Ascending aorta (tissue), 2 donors: ENCODE measurements around the gene SERPINB2. TPM values are rescaled to one million over a fixed set of nuclear protein-coding genes. Genes with fewer than 3 reads are reported as not detected.

Experiments
- DNase-seq, 2 donors: peaks; one replicate each; pipeline ENCODE4 v3.0.0-alpha.2; 2019; ENCODE audit warnings: low spot score in 2 of 2
- H3K27ac ChIP-seq, 2 donors: fragments of 200-600 bp; sonication (generic); one replicate each; pipeline ENCODE4 v1.5.1; 2016 to 2017; ENCODE audit warnings: mild to moderate bottlenecking in 1 of 2
- H3K27me3 ChIP-seq: fragments of 200-600 bp; sonication (generic); one replicate; pipeline ENCODE4 v1.5.1; 2017
- H3K36me3 ChIP-seq, 2 donors: fragments of 200-600 bp; sonication (generic); one replicate each; pipeline ENCODE4 v1.5.1; 2016
- H3K4me1 ChIP-seq, 2 donors: fragments of 200-600 bp; sonication (generic); one replicate each; pipeline ENCODE4 v1.5.1; 2016 to 2017; ENCODE audit warnings: mild to moderate bottlenecking in 1 of 2
- H3K4me3 ChIP-seq, 2 donors: fragments of 200-600 bp; sonication (generic); one replicate each; pipeline ENCODE4 v1.5.1; 2016 to 2017; ENCODE audit warnings: mild to moderate bottlenecking in 1 of 2
- H3K9me3 ChIP-seq, 2 donors: fragments of 200-600 bp; sonication (generic); one replicate each; pipeline ENCODE4 v1.5.1; 2016
- intact Hi-C: fragments of 100-400 bp; cut with DNase I; formaldehyde crosslinking; loops from one replicate; pipeline ENCODE4 v1.15.1; 2023
- total RNA-seq: library from RNA; depleted of rRNA; stranded (reverse); fragments of >200 nt; gene quantifications from one replicate; pipeline ENCODE4 v1.1.0, GENCODE V29; 2016
- TF ChIP-seq, protein P1 (sequence below), 3 experiments: fragments of 200-600 bp in 2 of 3; fragments of 450-650 bp in 1 of 3; sonication (generic) in 2 of 3; IDR thresholded peaks; one replicate each; pipeline ENCODE4 v1.5.1; 2016 to 2019; ENCODE audit warnings: antibody characterized with exemption in 3 of 3, mild to moderate bottlenecking in 1 of 3, moderate library complexity in 1 of 3

The SERPINB2 gene
- total RNA-seq, 1 donor from 2014 or later, result not detected

DNA sequence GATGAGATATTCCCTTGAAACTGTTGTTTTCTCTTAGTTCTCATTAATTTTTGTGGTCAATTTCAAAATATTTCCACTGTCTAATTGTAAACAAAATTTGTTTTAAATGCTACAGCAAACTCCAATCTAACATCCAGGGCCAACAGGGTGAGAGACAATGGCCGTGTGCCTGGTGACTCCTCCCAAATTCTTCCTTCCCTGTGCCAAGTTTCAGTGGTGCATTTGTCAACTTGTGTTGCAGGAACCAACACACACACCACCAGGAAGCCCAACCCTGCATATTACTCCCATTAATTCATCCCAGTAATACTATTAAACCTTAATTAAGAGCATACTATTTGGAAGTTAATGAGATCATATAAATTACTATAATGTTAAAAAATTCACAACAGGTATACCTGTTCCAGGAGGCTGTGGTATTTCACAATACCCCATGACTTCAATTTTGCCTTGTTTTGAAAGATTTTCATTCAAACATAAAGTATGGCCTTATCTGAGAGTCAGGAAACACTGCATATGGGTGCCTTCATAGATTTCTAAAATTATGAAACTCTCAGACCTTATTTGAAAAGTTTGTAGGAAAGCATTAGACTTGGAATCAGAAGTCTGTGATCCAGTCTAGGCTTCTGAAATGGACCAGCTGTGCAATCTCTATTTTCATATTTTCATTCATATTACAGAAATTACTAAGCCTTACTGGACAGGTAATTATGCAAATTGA, 1.1 kb downstream of the SERPINB2 start:
- DNase-seq, result no peak
- intact Hi-C loops, result no loop called here

DNA sequence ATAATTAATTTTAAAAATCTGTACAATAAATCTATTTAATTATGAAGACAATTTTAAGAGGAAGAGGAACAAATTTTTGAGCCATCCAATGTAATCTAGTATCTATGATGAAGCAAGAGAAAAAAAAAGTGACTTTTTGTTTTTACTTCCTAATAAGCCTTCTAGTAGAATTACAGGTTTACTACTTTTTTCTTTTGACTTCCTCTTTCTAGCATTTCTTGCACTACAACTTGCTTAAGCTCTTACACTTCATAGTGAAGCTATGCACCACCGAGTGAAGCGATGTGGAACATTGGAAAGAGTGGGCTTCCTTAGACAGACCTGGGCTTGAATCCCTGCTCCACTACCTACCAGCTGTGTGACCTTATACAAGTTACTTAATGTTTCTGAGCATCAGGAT, 2.1 kb downstream of the SERPINB2 start:
- TF ChIP-seq, protein P1, sequence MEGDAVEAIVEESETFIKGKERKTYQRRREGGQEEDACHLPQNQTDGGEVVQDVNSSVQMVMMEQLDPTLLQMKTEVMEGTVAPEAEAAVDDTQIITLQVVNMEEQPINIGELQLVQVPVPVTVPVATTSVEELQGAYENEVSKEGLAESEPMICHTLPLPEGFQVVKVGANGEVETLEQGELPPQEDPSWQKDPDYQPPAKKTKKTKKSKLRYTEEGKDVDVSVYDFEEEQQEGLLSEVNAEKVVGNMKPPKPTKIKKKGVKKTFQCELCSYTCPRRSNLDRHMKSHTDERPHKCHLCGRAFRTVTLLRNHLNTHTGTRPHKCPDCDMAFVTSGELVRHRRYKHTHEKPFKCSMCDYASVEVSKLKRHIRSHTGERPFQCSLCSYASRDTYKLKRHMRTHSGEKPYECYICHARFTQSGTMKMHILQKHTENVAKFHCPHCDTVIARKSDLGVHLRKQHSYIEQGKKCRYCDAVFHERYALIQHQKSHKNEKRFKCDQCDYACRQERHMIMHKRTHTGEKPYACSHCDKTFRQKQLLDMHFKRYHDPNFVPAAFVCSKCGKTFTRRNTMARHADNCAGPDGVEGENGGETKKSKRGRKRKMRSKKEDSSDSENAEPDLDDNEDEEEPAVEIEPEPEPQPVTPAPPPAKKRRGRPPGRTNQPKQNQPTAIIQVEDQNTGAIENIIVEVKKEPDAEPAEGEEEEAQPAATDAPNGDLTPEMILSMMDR (IDR thresholded peaks at IDR 0.05), result no peak

More for the DNA sequence above, 1.1 kb downstream of the SERPINB2 start:
- Histone ChIP-seq H3K4me1 (no peaks in the 10 kb centered on the region), H3K9me3 (no peaks in the 10 kb centered on the region), H3K36me3 (no peaks in the 10 kb centered on the region), H3K27ac (no peak overlapping the region), H3K4me3 (no peak overlapping the region), H3K27me3 (no peaks in the 10 kb centered on the region)
- TF ChIP-seq, protein P1 (IDR thresholded peaks at IDR 0.05), result no peak

DNA sequence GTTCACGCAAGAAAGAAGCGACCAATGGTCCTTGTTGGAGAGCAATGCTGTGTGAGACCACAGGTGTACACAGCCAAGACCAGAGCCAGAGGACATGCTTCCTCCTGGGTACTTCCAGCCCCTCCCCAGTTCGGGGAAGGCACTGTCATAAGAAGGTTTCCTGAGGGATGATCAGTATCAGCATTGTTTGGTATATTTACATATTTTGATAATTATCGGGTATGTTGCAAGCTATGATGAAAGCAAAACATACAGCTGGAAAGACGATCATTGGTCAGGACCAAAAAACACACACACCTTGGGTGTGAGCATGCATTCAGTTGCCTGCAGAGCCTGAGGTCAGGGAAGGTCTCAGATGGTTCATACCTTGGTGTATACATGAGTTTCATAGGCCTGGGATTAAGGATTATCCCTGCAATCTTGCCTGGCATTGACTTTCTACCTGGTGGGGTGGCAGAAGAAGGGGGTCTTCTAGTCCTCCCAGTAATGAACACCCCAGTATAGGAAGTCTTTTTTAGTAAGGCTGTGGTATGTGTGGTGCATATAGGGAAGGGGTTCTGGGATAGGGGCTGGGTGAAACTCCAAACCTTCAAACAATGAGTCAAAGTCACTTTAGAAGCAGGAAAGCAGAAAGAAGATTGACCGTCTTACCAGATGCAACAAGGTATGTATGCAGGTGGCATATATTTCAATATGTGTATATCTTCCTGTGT, 2.9 kb downstream of the SERPINB2 start:
- H3K4me1 ChIP-seq, result no peaks in the 10 kb centered on the region
- no peaks in the 10 kb centered on the region for H3K27me3 ChIP-seq
- DNase-seq, result no peak
- intact Hi-C loops, result no loop called here
- TF ChIP-seq, protein P1 (IDR thresholded peaks at IDR 0.05), result no peak
- no peak overlapping the region for H3K27ac ChIP-seq
- no peaks in the 10 kb centered on the region for H3K9me3 ChIP-seq
- H3K4me3 ChIP-seq, result no peak overlapping the region
- H3K36me3 ChIP-seq, result no peaks in the 10 kb centered on the region

More for the DNA sequence above, 2.1 kb downstream of the SERPINB2 start:
- no peaks in the 10 kb centered on the region for H3K4me1 ChIP-seq
- no peaks in the 10 kb centered on the region for H3K9me3 ChIP-seq
- H3K27ac ChIP-seq, result no peak overlapping the region
- H3K4me3 ChIP-seq, result no peak overlapping the region
- no peaks in the 10 kb centered on the region for H3K27me3 ChIP-seq
- DNase-seq, result no peak
- no peaks in the 10 kb centered on the region for H3K36me3 ChIP-seq
- intact Hi-C loops, result no loop called here

GRCh38 chr18:63890950-63891304, 3.4 kb downstream of the SERPINB2 start:
- Histone ChIP-seq H3K4me1 (no peaks in the 10 kb centered on the region), H3K27me3 (no peaks in the 10 kb centered on the region), H3K9me3 (no peaks in the 10 kb centered on the region), H3K27ac (no peak overlapping the region), H3K4me3 (no peak overlapping the region), H3K36me3 (no peaks in the 10 kb centered on the region)
- intact Hi-C loops, result no loop called here
- DNase-seq, result no peak
- TF ChIP-seq, protein P1 (IDR thresholded peaks at IDR 0.05), result no peak

- no peaks in the 10 kb centered on the region for H3K9me3 ChIP-seq
- no peak for DNase-seq
- TF ChIP-seq, protein P1 (IDR thresholded peaks at IDR 0.05), result no peak
- no peak overlapping the region for H3K27ac ChIP-seq
- H3K4me1 ChIP-seq, result no peaks in the 10 kb centered on the region
- no peak overlapping the region for H3K4me3 ChIP-seq
- H3K27me3 ChIP-seq, result no peaks in the 10 kb centered on the region
- intact Hi-C loops, result no loop called here
- H3K36me3 ChIP-seq, result no peaks in the 10 kb centered on the region
Observed at GRCh38 chr18:63892566-63892965, 5.1 kb downstream of the SERPINB2 start.
